Upper lobe of left lung (tissue), 6 donors: ENCODE data around the gene UNC13D. TPM values are rescaled to one million over a fixed set of nuclear protein-coding genes. Genes with fewer than 3 reads are reported as not detected.

ENCODE experiments used
- ATAC-seq, 2 donors: fragments of 200-7000 bp; cut with Tn5 transposase; one replicate each; pipeline ENCODE4 v1.9.1; 2022; ENCODE audit warnings: mild to moderate bottlenecking in 2 of 2, moderate library complexity in 2 of 2; ENCODE audit not compliant: low FRiP score in 2 of 2
- DNase-seq, 2 donors: peaks; one replicate each; pipeline ENCODE4 v3.0.0-alpha.2; 2019 to 2020
- H3K27ac ChIP-seq, 4 donors: fragments of 200-600 bp; sonication (generic); one replicate each; pipeline ENCODE4 v1.5.1; 2016 to 2019
- H3K27me3 ChIP-seq, 4 donors: fragments of 200-600 bp; sonication (generic); one replicate each; pipeline ENCODE4 v1.5.1; 2017 to 2019
- H3K36me3 ChIP-seq, 4 donors: fragments of 200-600 bp; sonication (generic); one replicate each; pipeline ENCODE4 v1.5.1; 2016 to 2019
- H3K4me1 ChIP-seq, 4 donors: fragments of 200-600 bp; sonication (generic); one replicate each; pipeline ENCODE4 v1.5.1; 2018 to 2019
- H3K4me3 ChIP-seq, 4 donors: fragments of 200-600 bp; sonication (generic); one replicate each; pipeline ENCODE4 v1.5.1; 2017 to 2019; ENCODE audit warnings: mild to moderate bottlenecking in 2 of 4, moderate library complexity in 1 of 4
- H3K9me3 ChIP-seq, 4 donors: fragments of 200-600 bp; sonication (generic); one replicate each; pipeline ENCODE4 v1.5.1; 2018 to 2019
- EP300 ChIP-seq, 4 donors: sonication (generic); formaldehyde crosslinking; IDR thresholded peaks; one replicate each; pipeline ENCODE4 v1.5.1; 2017; ENCODE audit warnings: antibody characterized with exemption in 4 of 4, control low read depth in 2 of 4
- POLR2A ChIP-seq, 4 donors: fragments of 450-650 bp; IDR thresholded peaks; one replicate each; pipeline ENCODE4 v1.5.1; 2016 to 2017; ENCODE audit warnings: antibody characterized with exemption in 4 of 4, mild to moderate bottlenecking in 2 of 4
- POLR2AphosphoS5 ChIP-seq, 2 donors: sonication (generic); formaldehyde crosslinking; IDR thresholded peaks; one replicate each; pipeline ENCODE4 v1.5.1; 2017; ENCODE audit warnings: antibody characterized with exemption in 2 of 2
- WGBS, 2 donors: methylation state at CpG; one replicate each; pipeline ENCODE4 v1.1.5; 2017 to 2018; 5-methylcytosine and 5-hydroxymethylcytosine counted together
- total RNA-seq, 6 donors: library from RNA; depleted of rRNA in 4 of 6; stranded (reverse); fragments of >200 nt in 4 of 6; gene quantifications; one replicate each; pipeline versions ENCODE4 v1.1.0 to v1.2.1, GENCODE V29; 2016 to 2021
- TF ChIP-seq, protein P1 (sequence below), 6 experiments: fragments of 450-650 bp in 4 of 6; fragments of 200-600 bp in 2 of 6; sonication (generic) in 2 of 6; IDR thresholded peaks; one replicate each; pipeline ENCODE4 v1.5.1; 2016 to 2019; ENCODE audit warnings: antibody characterized with exemption in 6 of 6
- donor health status: DM: no; HTN: no; CAD: no; lungs with moderate emphysema.
- donor health status: DM: no; HTN: yes; CAD: no; lungs with severe emphysema.

UNC13D gene
- total RNA-seq, 6 donors from 2014 or later = 38.0 to 243 (median 123) TPM

DNA sequence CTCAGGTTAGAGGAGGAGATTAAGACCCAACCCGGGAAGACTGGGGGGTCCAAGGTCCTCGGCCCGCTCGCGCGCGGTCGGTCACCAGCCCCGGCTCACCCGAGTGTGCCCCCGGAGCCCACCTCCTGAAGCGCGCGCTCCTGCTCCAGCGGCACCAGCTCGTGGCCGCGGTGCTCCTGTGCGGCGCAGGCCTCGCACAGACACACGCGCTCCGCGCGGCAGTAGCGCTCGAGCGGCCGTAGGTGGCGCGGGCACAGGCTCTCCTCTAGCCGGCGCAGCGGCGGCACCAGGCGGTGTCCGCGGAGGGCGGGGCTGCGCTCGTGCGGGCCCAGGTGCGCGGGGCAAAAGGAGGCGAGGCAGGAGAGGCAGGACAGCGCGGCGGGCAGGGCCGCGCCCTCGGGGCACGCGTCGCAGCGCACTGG lies 33.6 kb upstream of the UNC13D start:
- peak overlapping the region; percentile 65 to 80 (median 70) for H3K4me3 ChIP-seq
- H3K27me3 ChIP-seq = peaks cover 0 to 3% (median 0%) of the 10 kb centered on the region in 4 donors
- H3K4me1 ChIP-seq = peaks cover 49 to 61% (median 54%) of the 10 kb centered on the region in 4 donors
- ATAC-seq (peak; percentile 77 to 83), DNase-seq (peak; percentile 71 to 95)
- peaks cover 0 to 24% (median 10%) of the 10 kb centered on the region in 4 donors for H3K36me3 ChIP-seq
- H3K27ac ChIP-seq = peak overlapping the region; percentile 91 to 95 (median 94)
- 0% methylated on average over 10 of the region's 56 CpGs; no CpG with 5 or more reads in 1 of the 2 donors for WGBS, 2 donors
- TF ChIP-seq, protein P1, sequence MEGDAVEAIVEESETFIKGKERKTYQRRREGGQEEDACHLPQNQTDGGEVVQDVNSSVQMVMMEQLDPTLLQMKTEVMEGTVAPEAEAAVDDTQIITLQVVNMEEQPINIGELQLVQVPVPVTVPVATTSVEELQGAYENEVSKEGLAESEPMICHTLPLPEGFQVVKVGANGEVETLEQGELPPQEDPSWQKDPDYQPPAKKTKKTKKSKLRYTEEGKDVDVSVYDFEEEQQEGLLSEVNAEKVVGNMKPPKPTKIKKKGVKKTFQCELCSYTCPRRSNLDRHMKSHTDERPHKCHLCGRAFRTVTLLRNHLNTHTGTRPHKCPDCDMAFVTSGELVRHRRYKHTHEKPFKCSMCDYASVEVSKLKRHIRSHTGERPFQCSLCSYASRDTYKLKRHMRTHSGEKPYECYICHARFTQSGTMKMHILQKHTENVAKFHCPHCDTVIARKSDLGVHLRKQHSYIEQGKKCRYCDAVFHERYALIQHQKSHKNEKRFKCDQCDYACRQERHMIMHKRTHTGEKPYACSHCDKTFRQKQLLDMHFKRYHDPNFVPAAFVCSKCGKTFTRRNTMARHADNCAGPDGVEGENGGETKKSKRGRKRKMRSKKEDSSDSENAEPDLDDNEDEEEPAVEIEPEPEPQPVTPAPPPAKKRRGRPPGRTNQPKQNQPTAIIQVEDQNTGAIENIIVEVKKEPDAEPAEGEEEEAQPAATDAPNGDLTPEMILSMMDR (IDR thresholded peaks at IDR 0.05) = peak; percentile 36 to 87 (median 76)
- no peak for TF ChIP-seq EP300 (IDR thresholded peaks at IDR 0.05)
- peak in 1 of 2 donors; percentile 42 for TF ChIP-seq POLR2AphosphoS5 (IDR thresholded peaks at IDR 0.05)
- peak in 1 of 4 donors; percentile 14 for TF ChIP-seq POLR2A (IDR thresholded peaks at IDR 0.05)
- no peaks in the 10 kb centered on the region for H3K9me3 ChIP-seq

DNA sequence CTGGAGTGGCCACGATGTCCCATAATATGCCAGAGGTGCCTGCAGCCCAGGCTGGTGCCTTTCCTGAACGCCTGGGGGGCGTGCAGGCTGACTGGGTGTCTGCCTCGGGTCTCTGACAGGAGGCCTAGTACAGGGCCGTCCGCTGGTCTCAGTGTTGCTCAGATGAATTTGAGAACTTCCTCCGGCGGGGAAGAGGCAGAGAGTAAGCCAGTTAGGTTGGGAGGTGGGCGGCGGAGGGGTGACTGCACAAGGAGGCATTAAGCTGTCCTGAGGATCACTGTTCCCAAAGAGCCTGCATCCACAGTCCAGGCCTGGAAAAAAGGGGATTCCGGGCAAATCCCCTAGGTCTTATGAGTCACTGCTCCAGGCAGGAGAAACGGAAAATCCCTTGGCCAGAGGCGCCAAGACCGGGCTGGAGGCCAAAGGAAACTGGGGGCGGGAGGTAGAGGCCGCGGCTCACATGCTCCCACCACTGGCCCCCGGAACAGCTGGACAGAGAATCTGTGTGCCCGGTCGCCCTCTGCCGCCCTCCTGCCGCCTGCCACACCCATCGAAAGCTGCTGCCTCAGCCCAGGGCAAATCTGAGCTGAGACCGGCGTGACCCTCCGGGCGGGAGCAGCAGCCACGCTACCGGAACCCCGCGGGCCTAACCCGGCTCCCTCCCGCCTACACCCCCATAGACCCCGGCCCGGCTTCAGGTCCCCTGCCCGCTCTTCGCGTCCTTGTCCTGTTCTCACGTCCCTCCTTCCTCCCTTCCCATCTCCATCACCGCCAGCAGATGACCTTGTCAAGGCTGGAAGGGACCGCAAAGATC lies 32.9 kb upstream of the UNC13D start:
- Histone ChIP-seq H3K27ac (peak overlapping the region; percentile 91 to 95 (median 94)), H3K4me1 (peaks cover 50 to 66% (median 57%) of the 10 kb centered on the region in 4 donors), H3K36me3 (peaks cover 0 to 24% (median 10%) of the 10 kb centered on the region in 4 donors), H3K9me3 (no peaks in the 10 kb centered on the region), H3K27me3 (peaks cover 0 to 3% (median 0%) of the 10 kb centered on the region in 4 donors), H3K4me3 (peak overlapping the region; percentile 65 to 80 (median 70))
- peak; percentile 90 to 91 for DNase-seq
- ATAC-seq = peak; percentile 60 to 75
- WGBS, 2 donors = 10 to 15% methylated on average over 33 to 40 of the region's 41 CpGs
- TF ChIP-seq POLR2A (IDR thresholded peaks at IDR 0.05) = peak in 3 of 4 donors; percentile 39 to 44 (median 41)
- TF ChIP-seq EP300 (IDR thresholded peaks at IDR 0.05) = peak in 2 of 4 donors; percentile 41 to 87
- peak; percentile 89 to 92 for TF ChIP-seq POLR2AphosphoS5 (IDR thresholded peaks at IDR 0.05)
- TF ChIP-seq, protein P1 (IDR thresholded peaks at IDR 0.05) = peak in 1 of 6 experiments; percentile 31

DNA sequence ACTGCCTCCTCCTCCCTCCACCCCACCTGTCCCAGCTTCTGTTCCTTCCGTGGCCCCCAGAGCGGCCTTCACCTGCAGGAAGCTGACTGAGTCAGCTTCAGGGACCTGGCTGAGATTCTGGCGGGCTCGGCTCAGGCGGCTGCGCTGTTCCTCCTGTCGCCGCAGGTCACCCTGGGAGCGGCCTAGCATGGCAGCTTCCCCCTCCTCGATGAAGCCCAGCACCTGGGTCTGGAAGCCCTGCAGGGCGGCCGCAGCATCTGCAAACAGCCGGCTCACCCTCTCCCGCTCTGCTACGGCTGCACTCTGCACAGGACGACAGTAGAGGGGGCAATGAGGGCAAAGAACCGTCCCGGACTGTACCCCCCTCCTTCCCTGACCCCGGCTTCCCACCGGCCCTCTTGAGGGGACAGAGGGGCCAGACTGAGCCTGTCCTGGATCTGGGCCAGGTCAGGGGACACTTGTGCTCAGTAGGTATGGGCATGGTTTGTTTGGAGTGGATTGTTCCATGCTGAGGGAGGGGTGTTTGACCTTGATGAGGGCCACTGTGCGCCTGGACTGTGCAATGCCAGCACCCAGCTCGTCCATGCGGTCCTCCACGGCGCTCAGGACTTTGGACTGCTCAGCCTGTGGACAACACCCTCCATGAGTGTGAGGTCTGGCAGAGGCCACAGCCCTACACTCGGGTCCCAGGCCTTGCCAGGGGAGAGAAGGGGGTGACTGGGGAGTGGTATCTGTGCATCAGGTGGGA lies 32.2 kb upstream of the UNC13D start:
- H3K4me3 ChIP-seq = peak overlapping the region; percentile 20 to 80 (median 70)
- WGBS, 2 donors = 20 to 37% methylated on average over 2 to 11 of the region's 26 CpGs
- TF ChIP-seq EP300 (IDR thresholded peaks at IDR 0.05) = no peak
- peak in 1 of 2 donors; percentile 49 for TF ChIP-seq POLR2AphosphoS5 (IDR thresholded peaks at IDR 0.05)
- peak in 1 of 4 donors; percentile 46 for TF ChIP-seq POLR2A (IDR thresholded peaks at IDR 0.05)
- TF ChIP-seq, protein P1 (IDR thresholded peaks at IDR 0.05) = peak in 3 of 6 experiments; percentile 21 to 32 (median 23)
- no peaks in the 10 kb centered on the region for H3K9me3 ChIP-seq
- peaks cover 0 to 24% (median 10%) of the 10 kb centered on the region in 4 donors for H3K36me3 ChIP-seq
- H3K27ac ChIP-seq = peak overlapping the region; percentile 91 to 95 (median 94)
- DNase-seq (peak; percentile 78 to 87), ATAC-seq (peak in 1 of 2 donors; percentile 24)
- H3K4me1 ChIP-seq = peaks cover 49 to 66% (median 58%) of the 10 kb centered on the region in 4 donors
- peaks cover 0 to 3% (median 0%) of the 10 kb centered on the region in 4 donors for H3K27me3 ChIP-seq

DNA sequence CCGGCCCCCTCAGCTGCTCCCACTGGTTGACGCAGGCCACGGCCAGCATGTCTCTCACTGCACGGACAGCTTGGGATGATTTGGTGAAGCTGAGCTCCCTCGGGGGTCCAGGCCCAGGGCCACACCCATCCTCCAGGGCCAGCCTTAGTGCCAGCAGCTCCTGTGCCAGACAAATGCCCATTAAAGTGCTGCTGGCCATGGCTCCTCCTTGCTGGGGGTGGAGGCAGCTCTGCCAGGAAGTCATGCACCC lies 31.7 kb upstream of the UNC13D start:
- Histone ChIP-seq H3K4me3 (peak overlapping the region in 2 of 4 donors; percentile 72 to 80), H3K9me3 (no peaks in the 10 kb centered on the region), H3K27me3 (peaks cover 0 to 3% (median 0%) of the 10 kb centered on the region in 4 donors), H3K27ac (peak overlapping the region; percentile 91 to 95 (median 94)), H3K4me1 (peaks cover 49 to 66% (median 58%) of the 10 kb centered on the region in 4 donors), H3K36me3 (peaks cover 0 to 24% (median 10%) of the 10 kb centered on the region in 4 donors)
- WGBS, 2 donors = 20% methylated on average over 2 of the region's 5 CpGs; no CpG with 5 or more reads in 1 of the 2 donors
- peak in 1 of 2 donors; percentile 77 for DNase-seq
- no peak for TF ChIP-seq POLR2A (IDR thresholded peaks at IDR 0.05)
- no peak for TF ChIP-seq EP300 (IDR thresholded peaks at IDR 0.05)
- no peak for TF ChIP-seq POLR2AphosphoS5 (IDR thresholded peaks at IDR 0.05)
- TF ChIP-seq, protein P1 (IDR thresholded peaks at IDR 0.05) = no peak
- peak in 1 of 2 donors; percentile 23 for ATAC-seq
